DMS53 (cell line): ENCODE results near the gene PAX7.

ENCODE experiments used
- DNase-seq: peaks from one replicate; lab custom pipeline; 2025; lab: John Stamatoyannopoulos, UW

PAX7 gene

DNA sequence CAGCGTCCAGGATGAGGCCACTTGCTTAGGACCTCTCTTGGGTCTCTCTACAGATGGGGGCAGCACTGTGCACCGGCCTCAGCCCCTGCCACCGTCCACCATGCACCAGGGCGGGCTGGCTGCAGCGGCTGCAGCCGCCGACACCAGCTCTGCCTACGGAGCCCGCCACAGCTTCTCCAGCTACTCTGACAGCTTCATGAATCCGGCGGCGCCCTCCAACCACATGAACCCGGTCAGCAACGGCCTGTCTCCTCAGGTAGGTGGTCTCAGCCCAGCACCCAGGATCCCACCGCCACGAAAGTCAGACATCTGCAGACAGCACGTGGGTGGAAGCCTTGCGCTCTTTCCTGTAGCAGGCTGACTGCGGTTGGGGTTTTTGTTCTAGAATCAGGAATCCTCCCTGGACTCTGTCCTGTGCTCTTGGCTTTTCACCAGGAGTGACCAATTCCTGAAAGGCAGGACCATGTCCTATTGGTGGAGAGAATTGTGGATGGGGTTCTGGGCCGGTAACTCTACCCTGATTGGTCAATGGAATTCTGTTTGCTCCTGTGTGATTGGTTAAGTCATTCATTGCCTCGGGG, 72.5 kb downstream of the PAX7 start:
- no peak for DNase-seq

- no peak for DNase-seq
Measured at GRCh38 chr1:18705811-18706210, 75.2 kb downstream of the PAX7 start.

- no peak for DNase-seq
Measured at GRCh38 chr1:18707696-18708257, 77.1 kb downstream of the PAX7 start.

DNA sequence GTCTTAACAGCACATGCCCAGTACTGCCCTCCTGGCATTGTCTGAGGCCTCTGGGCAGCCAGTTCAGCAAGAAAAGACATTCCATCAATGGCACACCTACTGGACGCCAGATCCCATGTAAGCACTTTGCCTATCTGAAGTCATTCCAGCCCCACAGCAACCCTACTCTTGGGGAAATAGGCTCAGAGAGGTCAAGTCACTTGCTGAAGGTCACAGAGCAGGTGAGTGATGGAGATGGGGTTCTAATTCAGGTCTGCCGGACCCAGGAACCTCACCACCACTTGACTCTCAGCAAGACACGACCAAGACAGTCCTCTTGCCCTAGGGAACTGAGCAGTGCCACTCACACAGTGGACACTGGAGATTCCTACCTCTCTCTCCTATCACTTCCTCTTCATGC, 79.4 kb downstream of the PAX7 start:
- DNase-seq: no peak

GRCh38 chr1:18711003-18711402, 80.4 kb downstream of the PAX7 start:
- DNase-seq: no peak

DNA sequence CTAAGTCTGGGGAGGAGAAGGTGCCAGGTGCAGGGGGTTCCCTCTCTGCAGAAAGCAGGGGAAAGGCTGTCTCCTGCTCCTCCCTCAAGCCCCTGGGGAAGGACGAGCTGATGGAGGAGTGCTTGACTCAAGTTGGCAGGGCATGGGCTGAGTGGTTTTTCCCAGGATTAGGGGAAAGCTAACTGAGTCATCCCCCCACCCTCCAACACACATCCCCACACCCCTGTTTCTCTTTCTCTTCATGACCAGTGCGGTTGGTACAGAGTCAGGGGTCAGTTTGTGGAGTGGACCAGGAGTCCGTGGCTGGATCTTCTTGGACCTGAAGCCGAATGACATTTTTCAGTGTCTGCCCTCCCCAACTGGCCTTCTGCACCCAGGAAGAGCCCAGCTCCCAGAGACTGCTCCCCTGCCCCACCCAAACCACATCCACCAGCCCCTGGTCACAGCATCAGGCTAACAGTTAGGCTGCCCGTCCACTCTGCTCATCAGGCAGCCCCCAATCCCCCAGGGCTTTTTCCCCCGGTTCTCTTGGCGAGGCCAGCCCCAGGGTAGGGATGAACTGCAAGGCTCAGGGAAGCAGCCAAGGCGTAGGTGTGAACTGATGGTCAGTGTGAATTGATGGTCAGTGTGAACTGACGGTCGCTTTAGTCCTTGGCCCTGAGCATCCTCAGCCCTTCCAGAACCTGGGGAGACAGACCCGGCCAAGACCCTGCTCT, 81.0 kb downstream of the PAX7 start:
- no peak for DNase-seq

DNA sequence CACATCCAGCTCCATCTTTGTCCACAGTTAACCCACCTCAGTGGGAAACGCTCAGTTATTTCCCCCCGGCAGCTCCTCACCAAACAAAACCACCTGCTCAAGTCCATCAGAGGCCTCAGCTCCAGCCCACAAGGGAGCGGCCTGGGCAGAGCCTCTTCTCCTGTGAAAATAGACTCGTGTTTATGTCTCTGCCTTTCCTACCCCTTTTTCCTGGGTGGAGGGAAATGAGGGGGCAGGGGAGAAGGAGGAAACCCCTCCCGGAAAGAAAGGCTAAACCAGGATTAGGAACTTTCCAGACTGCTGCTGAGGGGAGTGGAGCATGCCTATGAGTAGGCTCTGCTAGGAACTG, 81.6 kb downstream of the PAX7 start:
- no peak for DNase-seq

GRCh38 chr1:18714404-18715175, 83.9 kb downstream of the PAX7 start:
- no peak for DNase-seq

- DNase-seq: no peak
Measured at GRCh38 chr1:18716112-18716784, 85.6 kb downstream of the PAX7 start.

- DNase-seq: no peak
Measured at GRCh38 chr1:18716785-18717678, 86.4 kb downstream of the PAX7 start.

GRCh38 chr1:18719786-18720451, 89.3 kb downstream of the PAX7 start:
- peak; percentile 82 for DNase-seq

- peak; percentile 17 for DNase-seq
Measured at GRCh38 chr1:18721041-18721440, 90.4 kb downstream of the PAX7 start.

DNA sequence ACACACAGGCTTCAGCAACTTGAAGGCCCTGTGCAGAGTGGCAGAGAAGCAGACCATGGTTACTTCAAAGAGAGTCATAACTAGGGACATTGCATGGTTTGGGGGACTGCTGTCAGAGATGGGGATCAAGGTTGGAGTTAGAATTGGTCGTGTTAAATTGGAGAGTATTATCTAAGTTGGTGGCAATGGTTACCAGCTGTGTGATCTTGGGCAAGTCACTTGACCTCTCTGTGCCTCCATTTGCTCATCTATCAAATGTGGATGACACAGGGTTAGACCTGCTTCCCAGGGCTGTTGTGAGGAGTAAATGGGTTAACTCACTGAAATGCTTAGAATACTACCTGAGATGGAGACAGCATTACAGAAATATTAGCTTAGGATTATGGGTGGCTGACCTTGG, 91.1 kb downstream of the PAX7 start:
- no peak for DNase-seq

GRCh38 chr1:18722270-18722669, 91.6 kb downstream of the PAX7 start:
- no peak for DNase-seq

DNA sequence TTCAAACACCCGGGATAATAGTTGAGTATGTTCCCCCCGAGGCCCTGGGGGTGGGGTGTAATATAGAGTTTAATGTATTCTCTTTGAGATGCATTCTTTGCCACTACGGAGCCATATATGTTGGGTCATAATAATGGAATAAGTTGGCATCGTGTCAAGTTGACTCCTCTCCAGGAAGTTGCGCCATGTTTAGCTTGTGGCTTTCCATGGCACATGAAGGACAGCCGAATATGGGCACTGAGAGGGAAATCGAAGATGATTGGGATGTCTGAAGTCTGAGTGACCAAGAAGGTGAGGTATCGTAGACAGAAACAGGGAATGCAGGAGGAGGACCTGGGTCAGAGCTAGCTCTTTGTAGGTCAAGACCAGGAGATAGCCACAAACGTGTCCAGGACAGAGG, 92.6 kb downstream of the PAX7 start:
- no peak for DNase-seq

DNA sequence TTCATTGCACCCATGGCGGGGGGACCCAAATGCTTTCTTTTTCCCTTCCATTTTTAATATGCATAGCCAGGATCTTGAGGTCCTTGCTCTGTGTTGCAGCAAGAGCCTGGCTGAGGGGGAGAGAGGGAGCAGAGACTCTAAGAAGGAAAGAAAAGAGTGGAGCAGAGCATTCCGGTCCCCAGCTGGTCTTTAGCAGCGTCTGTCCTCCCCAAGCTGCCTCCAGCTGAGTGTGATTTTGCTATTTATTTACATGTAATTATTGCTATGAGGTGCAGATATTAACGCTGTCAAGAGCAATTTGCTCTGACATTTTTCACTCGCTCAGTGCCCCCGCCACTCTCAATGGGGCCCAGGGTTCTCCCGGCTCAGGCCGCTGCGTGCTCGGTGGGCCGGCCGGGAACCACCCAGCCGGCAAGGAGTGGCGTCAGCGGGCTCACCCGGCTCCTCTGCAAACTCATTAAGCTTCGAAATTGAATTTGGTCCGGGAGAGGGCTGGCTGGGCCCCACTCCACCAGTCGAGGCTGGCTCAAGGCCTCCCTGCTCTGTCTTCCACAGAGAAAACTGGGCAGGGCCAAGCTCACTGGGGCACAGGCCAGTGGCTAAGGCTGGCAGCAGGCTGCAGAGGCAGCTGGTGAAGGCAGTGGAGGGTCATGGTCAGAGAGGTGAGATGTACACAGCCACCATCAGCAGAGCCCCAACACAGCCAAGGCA, 93.2 kb downstream of the PAX7 start:
- DNase-seq: no peak

DNA sequence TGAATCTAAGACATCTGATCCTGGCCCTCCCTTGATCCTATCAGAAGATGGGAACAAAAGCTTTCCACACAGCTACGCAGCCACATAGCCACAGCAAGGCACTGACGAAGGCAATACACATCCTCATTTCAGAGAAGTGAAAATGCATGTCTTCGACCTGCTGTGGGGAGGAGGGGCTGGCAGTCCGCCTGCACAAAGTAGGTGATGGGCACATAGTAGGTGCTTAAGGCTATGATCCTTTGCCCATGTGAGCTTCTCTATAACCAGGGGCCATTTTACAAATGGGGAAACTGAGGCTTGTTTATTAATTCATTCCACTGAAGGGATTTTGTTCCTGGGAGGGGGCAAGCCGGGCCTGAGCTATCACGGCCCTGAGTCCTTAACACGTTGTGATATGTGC, 94.2 kb downstream of the PAX7 start:
- DNase-seq: no peak

GRCh38 chr1:18725231-18725895, 94.7 kb downstream of the PAX7 start:
- no peak for DNase-seq

- no peak for DNase-seq
Measured at GRCh38 chr1:18726368-18726767, 95.7 kb downstream of the PAX7 start.

- DNase-seq: no peak
Measured at GRCh38 chr1:18727956-18728355, 97.3 kb downstream of the PAX7 start.
